GM10266 (cell line): Measurements from ENCODE around the gene INHBB.
A peak's percentile ranks its signal among the peaks of the same experiment; 100 is the strongest.
"Not testable (repeated sequence)": the region's sequence is repeated elsewhere in the genome, so short reads cannot be mapped to it uniquely, and the experiment has no call there.

ENCODE experiments used
- DNase-seq: peaks from one replicate; pipeline ENCODE4 v3.0.0; 2012; ENCODE audit errors: extremely low spot score
- TF ChIP-seq, protein P1 (sequence below): IDR thresholded peaks from 2 replicates; pipeline ENCODE4 v1.5.1; 2012; ENCODE audit warnings: mild to moderate bottlenecking, low read depth; ENCODE audit not compliant: control insufficient read depth, insufficient read depth; ENCODE audit errors: missing control alignments

INHBB gene

DNA sequence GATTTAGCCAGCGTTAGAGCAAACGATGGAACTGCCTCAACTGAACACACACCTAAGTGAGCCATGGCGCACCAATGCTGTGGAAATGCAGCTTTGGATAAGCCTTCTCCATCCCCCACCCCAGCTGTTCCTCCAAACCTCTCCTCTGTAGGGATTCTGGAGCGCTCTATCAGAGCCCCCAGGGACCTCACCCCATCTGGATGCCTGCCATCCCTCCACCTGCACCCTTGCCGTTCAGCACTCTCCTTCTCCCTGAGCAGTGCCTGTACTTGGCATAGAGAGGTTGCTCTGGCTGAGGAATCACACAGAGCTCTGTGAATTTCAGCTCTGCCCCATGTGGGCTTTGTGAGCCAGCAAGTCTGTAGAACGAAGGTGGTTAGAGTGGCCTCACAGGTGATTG, 42.8 kb upstream of the INHBB start:
- TF ChIP-seq, protein P1, sequence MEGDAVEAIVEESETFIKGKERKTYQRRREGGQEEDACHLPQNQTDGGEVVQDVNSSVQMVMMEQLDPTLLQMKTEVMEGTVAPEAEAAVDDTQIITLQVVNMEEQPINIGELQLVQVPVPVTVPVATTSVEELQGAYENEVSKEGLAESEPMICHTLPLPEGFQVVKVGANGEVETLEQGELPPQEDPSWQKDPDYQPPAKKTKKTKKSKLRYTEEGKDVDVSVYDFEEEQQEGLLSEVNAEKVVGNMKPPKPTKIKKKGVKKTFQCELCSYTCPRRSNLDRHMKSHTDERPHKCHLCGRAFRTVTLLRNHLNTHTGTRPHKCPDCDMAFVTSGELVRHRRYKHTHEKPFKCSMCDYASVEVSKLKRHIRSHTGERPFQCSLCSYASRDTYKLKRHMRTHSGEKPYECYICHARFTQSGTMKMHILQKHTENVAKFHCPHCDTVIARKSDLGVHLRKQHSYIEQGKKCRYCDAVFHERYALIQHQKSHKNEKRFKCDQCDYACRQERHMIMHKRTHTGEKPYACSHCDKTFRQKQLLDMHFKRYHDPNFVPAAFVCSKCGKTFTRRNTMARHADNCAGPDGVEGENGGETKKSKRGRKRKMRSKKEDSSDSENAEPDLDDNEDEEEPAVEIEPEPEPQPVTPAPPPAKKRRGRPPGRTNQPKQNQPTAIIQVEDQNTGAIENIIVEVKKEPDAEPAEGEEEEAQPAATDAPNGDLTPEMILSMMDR: no peak
- DNase-seq: no peak

DNA sequence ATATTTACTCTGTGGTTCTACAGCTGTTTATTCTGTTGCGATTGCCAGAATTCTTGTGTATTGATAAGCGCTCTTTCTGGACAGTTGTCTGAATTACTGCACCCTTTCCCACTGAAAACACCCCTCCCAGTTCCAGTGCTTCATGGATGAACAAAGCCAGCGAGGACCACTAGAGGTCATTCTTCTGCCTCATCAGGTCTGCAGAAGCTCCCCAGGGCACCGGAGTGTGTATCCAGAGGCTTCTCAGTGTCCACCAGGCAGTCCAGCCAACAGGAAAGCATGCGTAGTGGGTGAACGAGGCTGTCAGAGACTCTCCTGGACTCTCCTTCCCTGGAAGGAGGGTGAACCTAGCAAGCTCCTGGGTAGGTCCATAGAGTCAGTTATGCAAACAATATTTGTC, 40.6 kb upstream of the INHBB start:
- TF ChIP-seq, protein P1: peak; percentile 24
- DNase-seq: no peak

DNA sequence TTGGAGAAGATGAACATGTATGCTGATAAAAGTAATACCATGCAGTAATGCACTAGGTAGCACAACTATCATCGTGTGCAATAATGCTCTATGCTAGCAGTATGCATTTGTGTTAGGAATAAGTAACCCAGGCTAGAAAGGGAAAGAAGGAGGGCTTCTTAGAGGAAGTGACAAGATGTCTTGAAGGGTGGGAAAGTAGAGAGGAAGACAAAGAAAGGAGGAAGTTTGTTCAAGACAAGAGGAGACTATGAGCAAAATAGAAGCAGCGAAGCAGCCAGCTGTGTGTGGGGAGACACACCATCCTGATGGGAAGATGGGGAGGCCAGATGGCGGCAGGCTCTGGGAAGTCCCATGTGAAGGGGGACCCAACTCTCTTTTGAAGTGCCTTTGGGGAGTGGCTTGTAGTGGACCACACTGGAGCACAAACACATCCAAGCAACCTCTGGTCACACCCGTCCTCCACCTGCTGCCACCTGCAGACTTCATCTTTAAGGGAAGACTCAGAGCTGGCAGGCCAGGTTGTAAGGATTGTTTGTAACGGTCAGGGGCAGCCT, 39.9 kb upstream of the INHBB start:
- no peak for DNase-seq
- TF ChIP-seq, protein P1: no peak

DNA sequence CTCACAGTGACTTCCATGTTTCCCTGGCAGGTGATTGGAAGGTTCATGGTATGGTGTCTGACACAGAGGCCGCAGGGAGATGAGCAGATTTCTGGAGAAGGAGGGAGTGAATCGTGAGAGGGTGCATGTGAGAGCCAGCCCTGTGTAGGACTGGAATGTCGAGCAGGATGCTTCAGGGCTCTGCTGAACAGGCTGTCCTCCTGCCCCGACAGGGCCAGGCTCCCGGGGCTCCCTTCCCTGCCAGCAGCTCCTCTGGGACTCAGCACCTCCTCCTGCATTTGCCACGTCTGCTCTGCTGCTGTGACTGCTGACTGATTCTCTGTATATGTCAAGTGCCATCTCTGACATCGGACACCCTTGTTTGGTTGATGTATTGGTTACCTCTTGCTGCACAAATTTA, 38.5 kb upstream of the INHBB start:
- no peak for DNase-seq
- TF ChIP-seq, protein P1: no peak

DNA sequence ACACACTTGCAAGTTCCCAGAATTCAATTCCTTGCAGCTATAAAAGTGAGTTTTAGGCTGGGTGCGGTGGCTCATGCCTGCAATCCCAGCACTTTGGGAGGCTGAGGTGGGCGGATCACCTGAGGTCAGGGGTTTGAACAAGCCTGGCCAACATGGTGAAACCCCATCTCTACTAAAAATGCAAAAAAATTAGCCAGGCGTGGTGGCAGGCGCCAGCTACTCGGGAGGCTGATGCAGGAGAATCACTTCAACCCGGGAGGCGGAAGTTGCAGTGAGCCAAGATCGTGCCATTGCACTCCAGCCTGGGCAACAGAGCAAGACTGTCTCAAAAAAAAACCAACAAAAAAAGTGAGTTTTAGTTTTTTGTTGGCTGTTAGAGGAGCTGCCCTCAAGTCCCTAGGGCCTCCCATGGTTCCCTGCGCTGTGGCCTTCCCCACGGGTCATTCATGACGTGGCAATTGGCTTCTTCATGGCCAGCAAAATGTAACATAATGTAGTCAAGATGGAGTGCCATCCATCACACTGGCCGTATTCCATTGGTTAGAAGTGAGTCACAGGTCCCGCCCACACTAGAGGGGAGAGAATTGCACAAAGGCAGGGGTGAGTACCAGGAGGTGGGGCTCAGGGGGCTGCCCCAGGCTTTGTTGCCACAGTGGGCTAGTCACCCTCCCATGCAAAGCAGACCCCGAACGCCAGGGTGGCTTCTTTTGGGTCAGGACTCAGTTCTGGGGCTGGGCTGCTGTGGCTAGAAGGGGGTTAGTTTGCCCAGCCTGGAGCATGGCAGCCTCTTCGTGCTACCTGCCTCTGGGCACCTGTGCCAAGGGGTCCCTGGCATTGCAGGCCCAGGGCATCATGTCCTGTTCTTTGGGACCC, 37.7 kb upstream of the INHBB start:
- DNase-seq: no peak
- TF ChIP-seq, protein P1: no peak

DNA sequence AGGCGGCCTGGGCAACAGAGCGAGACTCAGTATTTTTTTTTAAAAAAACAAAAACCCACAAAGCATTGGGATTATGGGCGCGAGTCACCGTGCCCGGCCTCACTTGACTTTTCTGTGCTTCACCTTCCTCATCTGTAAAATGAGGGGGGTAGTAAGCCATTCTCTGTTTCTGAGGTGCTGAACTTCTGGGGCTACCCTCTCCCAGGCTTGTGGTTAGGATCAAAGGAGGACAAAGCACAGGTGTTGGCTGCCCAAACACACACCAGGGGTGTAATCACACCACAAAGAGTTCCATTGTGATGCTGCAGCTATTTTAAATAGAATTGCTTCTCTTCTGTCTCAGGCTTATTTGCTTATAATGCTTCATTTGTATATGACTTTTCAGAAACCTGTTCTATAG, 35.8 kb upstream of the INHBB start:
- DNase-seq: peak; percentile 56
- TF ChIP-seq, protein P1: no peak

DNA sequence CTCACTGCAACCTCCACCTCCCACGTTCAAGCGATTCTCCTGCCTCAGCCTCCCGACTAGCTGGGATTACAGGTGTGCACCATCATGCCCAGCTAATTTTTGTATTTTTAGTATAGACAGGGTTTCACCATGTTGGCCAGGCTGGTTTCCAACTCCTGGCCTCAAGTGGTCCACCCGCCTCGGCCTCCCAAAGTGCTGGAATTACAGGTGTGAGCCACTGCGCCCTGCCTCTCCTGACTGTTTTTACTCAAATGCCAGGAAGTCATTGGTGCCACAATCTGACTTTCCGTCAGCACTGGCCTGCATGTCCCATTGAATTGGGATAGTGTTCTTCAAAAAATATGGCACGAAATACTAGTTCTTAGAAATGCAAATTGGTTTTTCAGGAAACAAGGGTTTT, 35.1 kb upstream of the INHBB start:
- DNase-seq: not testable (repeated sequence)
